ENCODE data around the gene MAGI1. TPM values are rescaled to one million over a fixed set of nuclear protein-coding genes. Genes with fewer than 3 reads are reported as not detected.

MAGI1 gene
- total RNA-seq, 1 experiment from 2014 or later = 38.6 TPM

DNA sequence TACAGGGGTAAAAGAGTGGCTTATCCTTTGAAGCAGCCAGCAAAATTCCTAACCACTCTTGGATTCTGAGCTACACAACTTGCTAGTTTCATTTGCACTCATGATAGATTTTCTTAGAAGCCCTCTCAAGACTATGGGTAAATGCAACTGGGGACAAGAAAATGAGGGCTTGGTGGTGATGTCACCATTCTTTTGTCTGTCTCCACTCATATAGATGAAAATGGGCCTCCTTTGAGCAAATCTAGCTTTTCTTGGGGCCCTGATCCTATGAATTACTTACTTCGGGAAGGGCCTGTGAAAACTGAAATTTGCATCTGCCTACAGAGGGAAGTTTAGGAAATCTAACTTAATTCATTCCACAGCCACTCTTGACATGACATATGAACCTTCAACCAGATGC, 486.3 kb downstream of the MAGI1 start:
- H3K4me2 ChIP-seq (ENCODE audit: low read length) = no peak overlapping the region
- ChIA-PET RAD21 (ENCODE audit: low non-redundant PET in 1 of 2, low total read pairs in 2 of 2, uncharacterized antibody in 2 of 2, unreplicated experiment in 2 of 2) (no interaction called here), POLR2A (no interaction called here), CTCF (interaction anchor here (0.5 kb wide), 1 partner anchor 141 kb away, joined by 3 read pairs; no protein-coding TSS in a partner anchor)
- H3K4me3 ChIP-seq (replicated peaks in 1 of 2; ENCODE audit: low read depth in 1 of 2, low read length in 2 of 2) = no peak overlapping the region
- H3K27me3 ChIP-seq (ENCODE audit: insufficient read depth, low read length) = no peaks in the 10 kb centered on the region
- TF ChIP-seq, protein P1, sequence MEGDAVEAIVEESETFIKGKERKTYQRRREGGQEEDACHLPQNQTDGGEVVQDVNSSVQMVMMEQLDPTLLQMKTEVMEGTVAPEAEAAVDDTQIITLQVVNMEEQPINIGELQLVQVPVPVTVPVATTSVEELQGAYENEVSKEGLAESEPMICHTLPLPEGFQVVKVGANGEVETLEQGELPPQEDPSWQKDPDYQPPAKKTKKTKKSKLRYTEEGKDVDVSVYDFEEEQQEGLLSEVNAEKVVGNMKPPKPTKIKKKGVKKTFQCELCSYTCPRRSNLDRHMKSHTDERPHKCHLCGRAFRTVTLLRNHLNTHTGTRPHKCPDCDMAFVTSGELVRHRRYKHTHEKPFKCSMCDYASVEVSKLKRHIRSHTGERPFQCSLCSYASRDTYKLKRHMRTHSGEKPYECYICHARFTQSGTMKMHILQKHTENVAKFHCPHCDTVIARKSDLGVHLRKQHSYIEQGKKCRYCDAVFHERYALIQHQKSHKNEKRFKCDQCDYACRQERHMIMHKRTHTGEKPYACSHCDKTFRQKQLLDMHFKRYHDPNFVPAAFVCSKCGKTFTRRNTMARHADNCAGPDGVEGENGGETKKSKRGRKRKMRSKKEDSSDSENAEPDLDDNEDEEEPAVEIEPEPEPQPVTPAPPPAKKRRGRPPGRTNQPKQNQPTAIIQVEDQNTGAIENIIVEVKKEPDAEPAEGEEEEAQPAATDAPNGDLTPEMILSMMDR (IDR thresholded peaks at IDR 0.05 in 2 of 3, conservative IDR thresholded peaks at IDR 0.05 in 1 of 3; ENCODE audit: borderline replicate concordance in 1 of 3, insufficient read depth in 1 of 3, low read depth in 2 of 3, low read length in 2 of 3) = no peak
- TF ChIP-seq RAD21 (IDR thresholded peaks at IDR 0.05; ENCODE audit: low read depth) (no peak), JUND (IDR thresholded peaks at IDR 0.05) (no peak), ELF1 (IDR thresholded peaks at IDR 0.05; ENCODE audit: borderline replicate concordance, low read depth) (no peak), SIN3A (IDR thresholded peaks at IDR 0.05; ENCODE audit: low read depth) (no peak), CBX3 (IDR thresholded peaks at IDR 0.05; ENCODE audit: low read depth) (no peak), SRF (IDR thresholded peaks at IDR 0.05; ENCODE audit: low read depth) (no peak), POLR2A (IDR thresholded peaks at IDR 0.05; ENCODE audit: borderline replicate concordance, extremely low read depth, insufficient read depth, insufficient read length) (no peak), TCF7L2 (IDR thresholded peaks at IDR 0.05; ENCODE audit: borderline replicate concordance, extremely low read depth, insufficient read depth, insufficient read length) (no peak), FOSL1 (IDR thresholded peaks at IDR 0.05; ENCODE audit: low read depth) (no peak)
- TF ChIP-seq, protein P2, sequence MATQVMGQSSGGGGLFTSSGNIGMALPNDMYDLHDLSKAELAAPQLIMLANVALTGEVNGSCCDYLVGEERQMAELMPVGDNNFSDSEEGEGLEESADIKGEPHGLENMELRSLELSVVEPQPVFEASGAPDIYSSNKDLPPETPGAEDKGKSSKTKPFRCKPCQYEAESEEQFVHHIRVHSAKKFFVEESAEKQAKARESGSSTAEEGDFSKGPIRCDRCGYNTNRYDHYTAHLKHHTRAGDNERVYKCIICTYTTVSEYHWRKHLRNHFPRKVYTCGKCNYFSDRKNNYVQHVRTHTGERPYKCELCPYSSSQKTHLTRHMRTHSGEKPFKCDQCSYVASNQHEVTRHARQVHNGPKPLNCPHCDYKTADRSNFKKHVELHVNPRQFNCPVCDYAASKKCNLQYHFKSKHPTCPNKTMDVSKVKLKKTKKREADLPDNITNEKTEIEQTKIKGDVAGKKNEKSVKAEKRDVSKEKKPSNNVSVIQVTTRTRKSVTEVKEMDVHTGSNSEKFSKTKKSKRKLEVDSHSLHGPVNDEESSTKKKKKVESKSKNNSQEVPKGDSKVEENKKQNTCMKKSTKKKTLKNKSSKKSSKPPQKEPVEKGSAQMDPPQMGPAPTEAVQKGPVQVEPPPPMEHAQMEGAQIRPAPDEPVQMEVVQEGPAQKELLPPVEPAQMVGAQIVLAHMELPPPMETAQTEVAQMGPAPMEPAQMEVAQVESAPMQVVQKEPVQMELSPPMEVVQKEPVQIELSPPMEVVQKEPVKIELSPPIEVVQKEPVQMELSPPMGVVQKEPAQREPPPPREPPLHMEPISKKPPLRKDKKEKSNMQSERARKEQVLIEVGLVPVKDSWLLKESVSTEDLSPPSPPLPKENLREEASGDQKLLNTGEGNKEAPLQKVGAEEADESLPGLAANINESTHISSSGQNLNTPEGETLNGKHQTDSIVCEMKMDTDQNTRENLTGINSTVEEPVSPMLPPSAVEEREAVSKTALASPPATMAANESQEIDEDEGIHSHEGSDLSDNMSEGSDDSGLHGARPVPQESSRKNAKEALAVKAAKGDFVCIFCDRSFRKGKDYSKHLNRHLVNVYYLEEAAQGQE (IDR thresholded peaks at IDR 0.05; ENCODE audit: low read depth) = no peak
- H2AFZ ChIP-seq (ENCODE audit: low read depth, low read length, poor library complexity, severe bottlenecking) = no peak overlapping the region
- H3K36me3 ChIP-seq (ENCODE audit: control insufficient read depth in 1 of 2, insufficient read depth in 2 of 2, low read length in 2 of 2) = no peaks in the 10 kb centered on the region
- ATAC-seq (no peak), DNase-seq (ENCODE audit: low read depth, low spot score) (no peak)
- no peak overlapping the region for H3K27ac ChIP-seq (ENCODE audit: low read depth, low read length)
- no TSS peak for BruUV-seq (replicated peaks)
- H3K4me1 ChIP-seq (ENCODE audit: control insufficient read depth in 1 of 2, insufficient read depth in 2 of 2, low read length in 2 of 2) = no peaks in the 10 kb centered on the region
- no peaks in the 10 kb centered on the region for H4K20me1 ChIP-seq (ENCODE audit: insufficient read depth)
- no peaks in the 10 kb centered on the region for H3K9me3 ChIP-seq (ENCODE audit: control insufficient read depth in 1 of 2, insufficient read depth in 1 of 2, low read depth in 1 of 2, low read length in 2 of 2)
- no peaks in the 10 kb centered on the region for H3K79me2 ChIP-seq (ENCODE audit: insufficient read depth, low read length)
- no peaks in the 10 kb centered on the region for H3K9me2 ChIP-seq (ENCODE audit: insufficient read depth)
- no peak overlapping the region for H3K9ac ChIP-seq (ENCODE audit: low read length)
- intact Hi-C loops (cut with micrococcal nuclease) = loop anchor here (10.0 kb wide), 1 partner anchor 58 kb away; no protein-coding TSS in a partner anchor
